Measurements from ENCODE around the gene RNF224. TPM values are rescaled to one million over a fixed set of nuclear protein-coding genes. Genes with fewer than 3 reads are reported as not detected.

The RNF224 gene
- polyA plus RNA-seq, 2 of the 4 experiments (the other 2 are of a cell fraction): 0.04 TPM; not detected in 1

- TF ChIP-seq FOSL2 (IDR thresholded peaks at IDR 0.05) (no peak), FOSL2 (CRISPR knock-in tag; IDR thresholded peaks at IDR 0.05) (no peak), RARB (CRISPR knock-in tag; IDR thresholded peaks at IDR 0.05) (no peak), CEBPB (IDR thresholded peaks at IDR 0.05) (no peak), CBX8 (IDR thresholded peaks at IDR 0.05) (no peak), ELK1 (IDR thresholded peaks at IDR 0.05; ENCODE audit: low read depth, low read length) (no peak), EHF (CRISPR knock-in tag; IDR thresholded peaks at IDR 0.05) (no peak), EP300 (IDR thresholded peaks at IDR 0.05) (no peak), HES2 (IDR thresholded peaks at IDR 0.05) (no peak), CHD2 (IDR thresholded peaks at IDR 0.05; ENCODE audit: low read length, partially characterized antibody) (no peak), PHF8 (IDR thresholded peaks at IDR 0.05; ENCODE audit: borderline replicate concordance, low read depth) (no peak), BCL3 (IDR thresholded peaks at IDR 0.05) (no peak)
- H3K4me3 ChIP-seq: no peak overlapping the region
- H3K4me2 ChIP-seq: no peak overlapping the region
- POLR2A ChIA-PET: interaction anchor here (0.6 to 1.2 kb wide), 3 partner anchors 8 to 146 kb away, joined by 3 to 5 read pairs (median 3); no protein-coding TSS in a partner anchor
- WGBS (ENCODE audit: missing lambda C conversion rate): 95% methylated on average over 17 of the region's 22 CpGs
- CTCF ChIA-PET: interaction anchor here (1.2 to 1.3 kb wide), 2 partner anchors 15 to 36 kb away, joined by 3 read pairs; no protein-coding TSS in a partner anchor
- no peak for DNase-seq (ENCODE audit: low read depth in 1 of 2, low spot score in 1 of 2)
- no peaks in the 10 kb centered on the region for H3K9me3 ChIP-seq
- H3K27ac ChIP-seq: no peak overlapping the region
- no peak for ATAC-seq
- peaks cover 16% of the 10 kb centered on the region for H3K4me1 ChIP-seq
- no peak for FAIRE-seq
Measured at GRCh38 chr9:137251490-137252268, 24.4 kb downstream of the RNF224 start.

GRCh38 chr9:137252555-137253506 lies 25.5 kb downstream of the RNF224 start:
- no peaks in the 10 kb centered on the region for H3K9me3 ChIP-seq
- H3K4me3 ChIP-seq: no peak overlapping the region
- peaks cover 20% of the 10 kb centered on the region for H3K4me1 ChIP-seq
- TF ChIP-seq FOXS1 (CRISPR knock-in tag; IDR thresholded peaks at IDR 0.05): no peak
- TF ChIP-seq CTCF (IDR thresholded peaks at IDR 0.05): no peak
- TF ChIP-seq SREBF2 (IDR thresholded peaks at IDR 0.05): no peak
- H3K4me2 ChIP-seq: no peak overlapping the region
- no peak overlapping the region for H3K27ac ChIP-seq
- DNase-seq (ENCODE audit: low read depth in 1 of 2, low spot score in 1 of 2) (no peak), FAIRE-seq (no peak), ATAC-seq (no peak)
- 88% methylated on average over 31 of the region's 35 CpGs for WGBS (ENCODE audit: missing lambda C conversion rate)
- ChIA-PET POLR2A (interaction anchor here (0.6 to 4.7 kb wide), 3 partner anchors 9 to 147 kb away, joined by 3 to 97 read pairs (median 3); partner anchors contain the start of gene TUBB4B), CTCF (interaction anchor here (1.1 to 17.1 kb wide), 4 partner anchors 10 to 224 kb away, joined by 3 to 236 read pairs (median 4); partner anchors contain the start of gene TUBB4B)
